Measurements from ENCODE around the gene GUCD1. TPM values are rescaled to one million over a fixed set of nuclear protein-coding genes. Genes with fewer than 3 reads are reported as not detected.

Gene GUCD1
- total RNA-seq, 2 experiments from 2014 or later: 114 to 144 TPM

- no TSS peak for BruUV-seq (replicated peaks)
- Histone ChIP-seq H2AFZ (ENCODE audit: low read length) (no peak overlapping the region), H3K4me3 (ENCODE audit: low read depth, low read length, poor library complexity, severe bottlenecking) (no peak overlapping the region), H3K9me3 (ENCODE audit: low read length) (no peaks in the 10 kb centered on the region), H3K36me3 (ENCODE audit: insufficient read depth, low read length) (no peaks in the 10 kb centered on the region), H3K9me2 (ENCODE audit: insufficient read depth, low read length) (no peaks in the 10 kb centered on the region), H3K27ac (ENCODE audit: low read depth, low read length, poor library complexity, severe bottlenecking) (no peak overlapping the region), H4K20me1 (ENCODE audit: insufficient read depth, low read length) (no peaks in the 10 kb centered on the region), H3K79me2 (ENCODE audit: insufficient read depth, low read depth, low read length) (no peaks in the 10 kb centered on the region), H3K4me1 (ENCODE audit: insufficient read depth, low read length, poor library complexity, severe bottlenecking) (no peaks in the 10 kb centered on the region), H3K4me2 (ENCODE audit: low read length) (no peak overlapping the region)
- ChIA-PET CTCF (ENCODE audit: unreplicated experiment) (interaction anchor here (0.6 kb wide), 1 partner anchor 1058 kb away, joined by 3 read pairs; no protein-coding TSS in a partner anchor), POLR2A (no interaction called here)
- intact Hi-C loops (cut with micrococcal nuclease; ENCODE audit: unreplicated experiment): no loop called here
- no peak for TF ChIP-seq CTCF (conservative IDR thresholded peaks at IDR 0.05; ENCODE audit: low read length)
- TF ChIP-seq EZH2phosphoT487 (IDR thresholded peaks at IDR 0.05; ENCODE audit: borderline replicate concordance, low read depth, low read length): no peak
- no peak for DNase-seq (ENCODE audit: low spot score)
Measured at GRCh38 chr22:24587948-24588347, 33.0 kb upstream of the GUCD1 start.

GRCh38 chr22:24587251-24587650 lies 32.3 kb upstream of the GUCD1 start:
- intact Hi-C loops (cut with micrococcal nuclease; ENCODE audit: unreplicated experiment): no loop called here
- TF ChIP-seq CTCF (conservative IDR thresholded peaks at IDR 0.05; ENCODE audit: low read length) (no peak), EZH2phosphoT487 (IDR thresholded peaks at IDR 0.05; ENCODE audit: borderline replicate concordance, low read depth, low read length) (no peak)
- no peaks in the 10 kb centered on the region for H3K36me3 ChIP-seq (ENCODE audit: insufficient read depth, low read length)
- no peak for DNase-seq (ENCODE audit: low spot score)
- H3K27ac ChIP-seq (ENCODE audit: low read depth, low read length, poor library complexity, severe bottlenecking): no peak overlapping the region
- BruUV-seq (replicated peaks): no TSS peak
- no peak overlapping the region for H3K4me3 ChIP-seq (ENCODE audit: low read depth, low read length, poor library complexity, severe bottlenecking)
- H3K9me2 ChIP-seq (ENCODE audit: insufficient read depth, low read length): no peaks in the 10 kb centered on the region
- ChIA-PET POLR2A (no interaction called here), CTCF (ENCODE audit: unreplicated experiment) (interaction anchor here (0.6 kb wide), 1 partner anchor 1059 kb away, joined by 3 read pairs; no protein-coding TSS in a partner anchor)
- H3K4me2 ChIP-seq (ENCODE audit: low read length): no peak overlapping the region
- H2AFZ ChIP-seq (ENCODE audit: low read length): no peak overlapping the region
- H4K20me1 ChIP-seq (ENCODE audit: insufficient read depth, low read length): no peaks in the 10 kb centered on the region
- H3K79me2 ChIP-seq (ENCODE audit: insufficient read depth, low read depth, low read length): no peaks in the 10 kb centered on the region
- H3K9me3 ChIP-seq (ENCODE audit: low read length): no peaks in the 10 kb centered on the region
- H3K4me1 ChIP-seq (ENCODE audit: insufficient read depth, low read length, poor library complexity, severe bottlenecking): no peaks in the 10 kb centered on the region

GRCh38 chr22:24585927-24586546 lies 31.1 kb upstream of the GUCD1 start:
- TF ChIP-seq EZH2phosphoT487 (IDR thresholded peaks at IDR 0.05; ENCODE audit: borderline replicate concordance, low read depth, low read length): no peak
- TF ChIP-seq CTCF (conservative IDR thresholded peaks at IDR 0.05; ENCODE audit: low read length): no peak
- no peak overlapping the region for H2AFZ ChIP-seq (ENCODE audit: low read length)
- CTCF ChIA-PET (ENCODE audit: unreplicated experiment): no interaction called here

More at GRCh38 chr22:24585927-24586546, 31.1 kb upstream of the GUCD1 start:
- Histone ChIP-seq H3K4me1 (ENCODE audit: insufficient read depth, low read length, poor library complexity, severe bottlenecking) (no peaks in the 10 kb centered on the region), H3K79me2 (ENCODE audit: insufficient read depth, low read depth, low read length) (no peaks in the 10 kb centered on the region), H3K4me3 (ENCODE audit: low read depth, low read length, poor library complexity, severe bottlenecking) (no peak overlapping the region), H3K9me3 (ENCODE audit: low read length) (no peaks in the 10 kb centered on the region), H3K27ac (ENCODE audit: low read depth, low read length, poor library complexity, severe bottlenecking) (no peak overlapping the region), H4K20me1 (ENCODE audit: insufficient read depth, low read length) (no peaks in the 10 kb centered on the region), H3K9me2 (ENCODE audit: insufficient read depth, low read length) (no peaks in the 10 kb centered on the region), H3K36me3 (ENCODE audit: insufficient read depth, low read length) (no peaks in the 10 kb centered on the region), H3K4me2 (ENCODE audit: low read length) (no peak overlapping the region)
- intact Hi-C loops (cut with micrococcal nuclease; ENCODE audit: unreplicated experiment): no loop called here
- DNase-seq (ENCODE audit: low spot score): no peak
- POLR2A ChIA-PET: no interaction called here
- BruUV-seq (replicated peaks): no TSS peak

Measured in OCI-LY7 (cell line).